Neural progenitor cell (in vitro differentiated cells): ENCODE results near the gene FAM163B.

ENCODE experiments used
- EZH2 ChIP-seq: fragments of 200-600 bp; sonication (generic); IDR thresholded peaks from 2 replicates; pipeline ENCODE4 v1.6.1; 2017; ENCODE audit warnings: antibody characterized with exemption, mild to moderate bottlenecking, moderate library complexity
- EZH2phosphoT487 ChIP-seq: fragments of 200-600 bp; sonication (generic); IDR thresholded peaks from 2 replicates; pipeline ENCODE4 v1.6.1; 2017; ENCODE audit warnings: antibody characterized with exemption
- TF ChIP-seq, protein P1 (sequence below): fragments of 200-600 bp; sonication (generic); IDR thresholded peaks from 2 replicates; pipeline ENCODE4 v1.5.1; 2017; ENCODE audit warnings: antibody characterized with exemption, mild to moderate bottlenecking

DNA sequence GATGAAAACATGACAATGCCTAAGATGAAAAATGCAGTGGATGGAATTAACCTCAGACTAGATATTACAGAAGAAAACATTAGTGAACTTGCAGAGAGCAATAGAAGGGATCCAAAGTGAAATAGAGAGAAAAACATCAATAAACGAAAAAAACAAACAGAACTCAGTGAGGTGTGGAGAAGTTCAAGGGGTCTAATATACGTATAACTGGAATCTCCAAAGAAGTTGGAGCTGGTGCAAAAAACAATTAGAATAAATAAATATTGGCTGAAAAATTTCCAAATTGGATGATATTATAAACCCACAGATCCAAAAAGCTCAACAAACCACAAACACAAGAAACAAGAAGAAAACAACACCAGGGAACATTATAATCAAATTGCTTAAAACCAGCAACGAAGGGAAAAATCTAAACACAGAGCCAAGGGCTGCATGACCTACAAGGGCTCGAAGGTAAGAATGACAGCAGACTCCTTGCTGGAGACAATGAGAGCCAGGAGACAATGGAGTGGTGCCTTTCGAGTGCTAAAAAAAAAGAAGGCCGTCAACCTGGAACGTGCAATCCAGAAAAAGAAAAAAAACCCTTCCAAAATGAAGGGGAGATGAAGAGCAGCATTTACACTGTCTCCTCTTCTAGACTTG, 11.8 kb downstream of the FAM163B start:
- TF ChIP-seq, protein P1, sequence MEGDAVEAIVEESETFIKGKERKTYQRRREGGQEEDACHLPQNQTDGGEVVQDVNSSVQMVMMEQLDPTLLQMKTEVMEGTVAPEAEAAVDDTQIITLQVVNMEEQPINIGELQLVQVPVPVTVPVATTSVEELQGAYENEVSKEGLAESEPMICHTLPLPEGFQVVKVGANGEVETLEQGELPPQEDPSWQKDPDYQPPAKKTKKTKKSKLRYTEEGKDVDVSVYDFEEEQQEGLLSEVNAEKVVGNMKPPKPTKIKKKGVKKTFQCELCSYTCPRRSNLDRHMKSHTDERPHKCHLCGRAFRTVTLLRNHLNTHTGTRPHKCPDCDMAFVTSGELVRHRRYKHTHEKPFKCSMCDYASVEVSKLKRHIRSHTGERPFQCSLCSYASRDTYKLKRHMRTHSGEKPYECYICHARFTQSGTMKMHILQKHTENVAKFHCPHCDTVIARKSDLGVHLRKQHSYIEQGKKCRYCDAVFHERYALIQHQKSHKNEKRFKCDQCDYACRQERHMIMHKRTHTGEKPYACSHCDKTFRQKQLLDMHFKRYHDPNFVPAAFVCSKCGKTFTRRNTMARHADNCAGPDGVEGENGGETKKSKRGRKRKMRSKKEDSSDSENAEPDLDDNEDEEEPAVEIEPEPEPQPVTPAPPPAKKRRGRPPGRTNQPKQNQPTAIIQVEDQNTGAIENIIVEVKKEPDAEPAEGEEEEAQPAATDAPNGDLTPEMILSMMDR = no peak
- TF ChIP-seq EZH2 (no peak), EZH2phosphoT487 (no peak)
